Gastroesophageal sphincter (tissue), 4 donors: ENCODE measurements around the gene TSC22D2. TPM values are rescaled to one million over a fixed set of nuclear protein-coding genes. Genes with fewer than 3 reads are reported as not detected.
"Not testable (repeated sequence)": the region's sequence is repeated elsewhere in the genome, so short reads cannot be mapped to it uniquely, and the experiment has no call there.

Experiments
- ATAC-seq: fragments of 150-250 bp; one replicate; pipeline ENCODE4 v1.9.1; 2016; ENCODE audit warnings: mild to moderate bottlenecking, moderate library complexity
- H3K27ac ChIP-seq, 4 donors: fragments of 200-600 bp; sonication (generic) in 3 of 4; 1 replicate in 3 of 4; 2 replicates in 1 of 4; pipeline ENCODE4 v1.5.1; 2016 to 2019
- H3K27me3 ChIP-seq: fragments of 200-600 bp; sonication (generic); one replicate; pipeline ENCODE4 v1.5.1; 2019
- H3K36me3 ChIP-seq, 2 donors: fragments of 200-600 bp; sonication (generic); one replicate each; pipeline ENCODE4 v1.5.1; 2019; ENCODE audit warnings: control low read depth in 1 of 2
- H3K4me1 ChIP-seq, 3 donors: fragments of 200-600 bp; sonication (generic); 1 replicate in 2 of 3; 2 replicates in 1 of 3; pipeline ENCODE4 v1.5.1; 2016 to 2019; ENCODE audit warnings: control low read depth in 2 of 3
- H3K4me3 ChIP-seq, 2 donors: fragments of 200-600 bp; sonication (generic); one replicate each; pipeline ENCODE4 v1.5.1; 2019; ENCODE audit warnings: mild to moderate bottlenecking in 1 of 2, moderate library complexity in 1 of 2
- H3K9me3 ChIP-seq, 3 donors: fragments of 200-600 bp; sonication (generic); one replicate each; pipeline ENCODE4 v1.5.1; 2017 to 2019; ENCODE audit warnings: control low read depth in 2 of 3
- EP300 ChIP-seq: sonication (generic); formaldehyde crosslinking; IDR thresholded peaks from one replicate; pipeline ENCODE4 v1.6.1; 2017; ENCODE audit warnings: antibody characterized with exemption, mild to moderate bottlenecking
- POLR2A ChIP-seq, 2 donors: fragments of 450-650 bp; IDR thresholded peaks; one replicate each; pipeline ENCODE4 v1.6.1; 2017; ENCODE audit warnings: antibody characterized with exemption in 2 of 2, mild to moderate bottlenecking in 2 of 2, moderate library complexity in 1 of 2
- POLR2AphosphoS5 ChIP-seq: sonication (generic); formaldehyde crosslinking; IDR thresholded peaks from one replicate; pipeline ENCODE4 v1.6.1; 2017; ENCODE audit warnings: antibody characterized with exemption
- WGBS, 2 donors: methylation state at CpG; one replicate each; pipeline ENCODE4 v1.1.5; 2018; ENCODE audit warnings: low coverage in 1 of 2; 5-methylcytosine and 5-hydroxymethylcytosine counted together
- total RNA-seq, 4 donors: library from RNA; depleted of rRNA; stranded (reverse); fragments of >200 nt; gene quantifications; one replicate each; pipeline ENCODE4 v1.1.0, GENCODE V29; 2016
- TF ChIP-seq, protein P1 (sequence below), 4 experiments: fragments of 200-600 bp in 2 of 4; fragments of 450-650 bp in 2 of 4; sonication (generic) in 1 of 4; IDR thresholded peaks; one replicate each; pipeline ENCODE4 v1.5.1; 2017 to 2019; ENCODE audit warnings: antibody characterized with exemption in 4 of 4, mild to moderate bottlenecking in 2 of 4, moderate library complexity in 2 of 4

Gene TSC22D2
- total RNA-seq, 4 donors from 2014 or later: 15.4 to 30.0 (median 26.0) TPM

DNA sequence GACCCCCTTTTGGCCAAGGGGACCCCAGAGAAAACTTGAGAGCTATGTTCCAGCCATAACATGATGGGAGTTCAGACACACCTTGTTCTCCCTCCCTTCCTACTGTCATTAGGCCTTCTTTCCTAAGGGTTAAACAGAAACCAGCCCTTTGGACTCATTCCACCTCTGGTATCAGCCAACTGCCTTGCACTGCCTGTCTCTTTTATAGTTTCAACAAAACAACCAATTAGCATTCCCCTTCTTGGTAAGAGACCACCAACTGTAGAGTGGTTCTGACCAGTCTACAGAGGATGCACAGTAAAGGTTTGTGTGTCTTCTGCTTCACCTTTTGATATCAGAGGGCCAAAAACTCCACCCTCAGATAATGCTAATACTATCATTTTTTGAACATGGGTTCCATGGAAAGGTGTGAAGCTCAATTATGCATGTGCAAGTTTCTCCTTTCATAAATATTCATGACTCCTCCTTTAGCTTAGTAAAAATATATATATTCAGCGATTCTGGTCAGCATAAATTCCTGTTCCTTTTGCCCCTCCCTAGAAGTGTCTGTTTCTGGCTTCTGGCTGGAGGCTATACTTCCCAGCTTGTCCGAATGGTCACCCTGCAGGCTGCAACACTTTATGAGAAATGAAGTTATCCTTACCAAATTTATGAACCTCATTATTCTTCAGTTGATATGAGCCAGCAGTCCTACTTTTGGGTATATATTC, 82.3 kb downstream of the TSC22D2 start:
- Histone ChIP-seq H3K9me3 (no peaks in the 10 kb centered on the region), H3K4me3 (no peak overlapping the region), H3K27me3 (no peaks in the 10 kb centered on the region), H3K4me1 (no peaks in the 10 kb centered on the region), H3K27ac (no peak overlapping the region), H3K36me3 (no peaks in the 10 kb centered on the region)
- WGBS, 2 donors: 90 to 100% methylated on average over 2 of the region's 2 CpGs
- no peak for TF ChIP-seq EP300
- TF ChIP-seq, protein P1, sequence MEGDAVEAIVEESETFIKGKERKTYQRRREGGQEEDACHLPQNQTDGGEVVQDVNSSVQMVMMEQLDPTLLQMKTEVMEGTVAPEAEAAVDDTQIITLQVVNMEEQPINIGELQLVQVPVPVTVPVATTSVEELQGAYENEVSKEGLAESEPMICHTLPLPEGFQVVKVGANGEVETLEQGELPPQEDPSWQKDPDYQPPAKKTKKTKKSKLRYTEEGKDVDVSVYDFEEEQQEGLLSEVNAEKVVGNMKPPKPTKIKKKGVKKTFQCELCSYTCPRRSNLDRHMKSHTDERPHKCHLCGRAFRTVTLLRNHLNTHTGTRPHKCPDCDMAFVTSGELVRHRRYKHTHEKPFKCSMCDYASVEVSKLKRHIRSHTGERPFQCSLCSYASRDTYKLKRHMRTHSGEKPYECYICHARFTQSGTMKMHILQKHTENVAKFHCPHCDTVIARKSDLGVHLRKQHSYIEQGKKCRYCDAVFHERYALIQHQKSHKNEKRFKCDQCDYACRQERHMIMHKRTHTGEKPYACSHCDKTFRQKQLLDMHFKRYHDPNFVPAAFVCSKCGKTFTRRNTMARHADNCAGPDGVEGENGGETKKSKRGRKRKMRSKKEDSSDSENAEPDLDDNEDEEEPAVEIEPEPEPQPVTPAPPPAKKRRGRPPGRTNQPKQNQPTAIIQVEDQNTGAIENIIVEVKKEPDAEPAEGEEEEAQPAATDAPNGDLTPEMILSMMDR (IDR thresholded peaks at IDR 0.05): no peak
- no peak for TF ChIP-seq POLR2AphosphoS5
- no peak for ATAC-seq

DNA sequence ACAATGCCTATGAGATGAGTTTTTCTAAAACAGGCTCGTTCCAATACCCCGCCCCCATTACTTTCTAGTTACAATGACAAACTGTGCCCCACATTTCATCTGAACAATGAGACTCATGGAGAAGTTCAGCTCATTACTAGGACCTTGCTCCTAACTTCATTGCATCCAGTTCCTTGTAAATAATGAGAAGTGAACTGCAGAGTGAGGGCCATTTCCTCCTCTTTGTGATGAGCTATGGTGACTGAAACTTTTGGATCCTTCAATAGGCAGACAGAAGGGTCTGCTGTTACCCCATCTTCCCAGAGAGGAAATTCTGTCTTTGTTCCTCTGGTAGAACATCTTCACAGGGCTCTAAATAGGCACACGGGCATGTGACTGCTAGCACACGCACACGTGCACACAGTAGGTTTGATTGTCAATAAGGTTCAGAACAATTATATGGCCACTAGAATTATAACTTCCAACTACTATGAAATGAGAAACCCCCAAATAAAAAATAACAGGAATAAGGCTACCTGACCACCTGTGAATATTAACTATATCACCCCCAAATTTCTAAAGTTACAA, 86.4 kb downstream of the TSC22D2 start:
- TF ChIP-seq POLR2A (IDR thresholded peaks at IDR 0.05) (no peak), POLR2AphosphoS5 (no peak), EP300 (no peak)
- TF ChIP-seq, protein P1 (IDR thresholded peaks at IDR 0.05): no peak
- no peaks in the 10 kb centered on the region for H3K36me3 ChIP-seq
- H3K27ac ChIP-seq: no peak overlapping the region
- WGBS, 2 donors: 93 to 96% methylated on average over 5 of the region's 5 CpGs
- no peaks in the 10 kb centered on the region for H3K4me1 ChIP-seq
- no peaks in the 10 kb centered on the region for H3K27me3 ChIP-seq
- no peak overlapping the region for H3K4me3 ChIP-seq
- no peak for ATAC-seq
- no peaks in the 10 kb centered on the region for H3K9me3 ChIP-seq

DNA sequence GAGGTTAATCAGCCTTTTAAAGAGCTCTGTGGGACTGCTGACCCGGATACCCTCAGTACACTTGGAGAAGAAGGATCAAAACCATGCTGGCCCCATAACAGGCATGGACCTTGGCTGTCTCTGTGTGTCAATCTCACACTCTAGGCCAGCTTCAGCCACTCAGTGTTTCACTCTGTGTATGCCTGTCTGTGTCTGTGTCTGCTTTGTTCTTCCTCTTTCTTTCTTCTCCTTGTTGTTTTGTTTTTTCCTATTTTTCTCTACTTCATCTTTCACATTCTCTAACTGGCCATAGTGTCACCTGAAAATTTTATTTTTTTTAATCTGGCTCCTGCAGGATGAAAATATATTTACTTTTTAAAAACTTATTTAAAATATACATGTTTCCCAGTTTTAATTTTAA, 87.1 kb downstream of the TSC22D2 start:
- Histone ChIP-seq H3K9me3 (no peaks in the 10 kb centered on the region), H3K36me3 (no peaks in the 10 kb centered on the region), H3K4me3 (no peak overlapping the region), H3K27me3 (no peaks in the 10 kb centered on the region), H3K27ac (no peak overlapping the region), H3K4me1 (no peaks in the 10 kb centered on the region)
- ATAC-seq: no peak
- 69 to 100% methylated on average over 1 of the region's 1 CpG for WGBS, 2 donors
- TF ChIP-seq, protein P1 (IDR thresholded peaks at IDR 0.05): no peak

DNA sequence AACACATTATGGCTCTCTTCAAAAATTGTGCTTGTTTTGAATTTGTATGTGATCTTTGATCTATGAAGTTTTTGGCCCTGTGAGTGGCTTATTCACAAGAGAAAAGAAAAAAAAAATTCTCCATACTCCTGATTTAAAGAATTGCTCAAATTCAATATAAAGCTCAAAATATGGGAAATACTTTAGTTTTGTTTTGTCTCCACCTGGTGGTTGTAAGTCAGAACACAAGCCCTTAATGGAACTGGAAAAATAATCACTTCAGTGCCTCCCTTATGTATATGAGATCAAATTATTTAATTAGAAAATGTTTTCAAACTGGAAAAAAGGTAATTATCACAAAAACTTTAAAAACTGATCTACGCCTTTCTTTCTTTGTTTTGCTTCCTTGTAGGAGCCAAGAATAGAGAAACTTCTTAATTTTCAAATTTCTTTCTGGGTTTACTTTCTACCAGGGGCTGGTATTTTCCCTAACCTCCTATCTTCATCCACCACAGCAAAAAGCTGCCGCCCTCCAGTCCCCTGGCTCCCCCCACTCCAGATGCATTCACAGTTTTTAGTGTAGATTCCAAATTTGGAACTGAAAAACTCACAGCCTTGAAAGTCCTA, 87.6 kb downstream of the TSC22D2 start:
- H3K27me3 ChIP-seq: no peaks in the 10 kb centered on the region
- H3K4me3 ChIP-seq: no peak overlapping the region
- H3K4me1 ChIP-seq: no peaks in the 10 kb centered on the region
- H3K36me3 ChIP-seq: no peaks in the 10 kb centered on the region
- no peaks in the 10 kb centered on the region for H3K9me3 ChIP-seq
- WGBS, 2 donors: 0% methylated on average over 2 of the region's 2 CpGs
- H3K27ac ChIP-seq: no peak overlapping the region
- no peak for ATAC-seq
- TF ChIP-seq EP300 (no peak), POLR2A (IDR thresholded peaks at IDR 0.05) (no peak), POLR2AphosphoS5 (no peak)
- TF ChIP-seq, protein P1 (IDR thresholded peaks at IDR 0.05): peak; percentile 78 to 89 (median 82)

DNA sequence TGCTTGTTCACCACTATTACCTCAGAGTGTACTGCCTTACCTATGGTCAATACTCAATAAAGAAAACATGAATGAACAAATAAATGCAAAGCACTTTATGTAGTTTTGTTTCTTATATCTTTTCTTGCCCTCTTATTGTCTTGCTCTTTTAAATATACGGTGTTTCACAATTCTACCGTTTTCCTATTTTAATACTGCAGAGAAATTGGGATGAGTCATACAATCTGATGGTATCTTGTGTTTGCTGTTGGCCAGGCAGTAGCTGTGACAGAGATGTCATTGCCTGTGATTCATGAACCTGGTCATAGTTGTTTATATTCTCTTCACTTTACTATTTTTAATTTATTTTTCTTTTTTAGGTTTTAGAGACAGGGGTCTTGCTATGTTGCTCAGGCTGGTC, 89.9 kb downstream of the TSC22D2 start:
- WGBS, 2 donors: 63 to 67% methylated on average over 2 of the region's 2 CpGs
- H3K36me3 ChIP-seq: no peaks in the 10 kb centered on the region
- ATAC-seq: no peak
- H3K4me1 ChIP-seq: no peaks in the 10 kb centered on the region
- no peaks in the 10 kb centered on the region for H3K27me3 ChIP-seq
- TF ChIP-seq POLR2AphosphoS5 (no peak), EP300 (no peak), POLR2A (IDR thresholded peaks at IDR 0.05) (no peak)
- TF ChIP-seq, protein P1 (IDR thresholded peaks at IDR 0.05): no peak
- H3K9me3 ChIP-seq: no peaks in the 10 kb centered on the region
- no peak overlapping the region for H3K4me3 ChIP-seq
- no peak overlapping the region for H3K27ac ChIP-seq

DNA sequence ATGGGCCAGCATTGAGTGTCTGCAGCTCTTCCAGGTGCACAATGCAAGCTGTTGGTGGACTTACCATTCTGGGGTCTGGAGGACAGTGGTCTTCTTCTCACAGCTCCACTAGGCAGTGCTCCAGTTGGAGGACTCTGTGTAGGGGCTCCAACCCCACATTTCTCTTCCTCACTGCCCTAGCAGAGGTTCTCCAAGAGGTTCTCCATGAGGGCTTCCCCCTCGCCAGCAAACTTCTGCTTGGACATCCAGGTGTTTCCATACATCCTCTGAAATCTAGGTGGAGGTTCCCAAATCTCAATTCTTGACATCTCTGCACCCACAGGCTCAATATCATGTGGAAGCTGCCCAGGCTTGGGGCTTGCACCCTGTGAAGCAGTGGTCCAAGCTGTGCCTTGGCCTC, 92.9 kb downstream of the TSC22D2 start:
- H3K27ac ChIP-seq: not testable (repeated sequence)

More for the DNA sequence above, 92.9 kb downstream of the TSC22D2 start:
- H3K4me3 ChIP-seq, H3K9me3 ChIP-seq, ATAC-seq, H3K36me3 ChIP-seq, H3K4me1 ChIP-seq, H3K27me3 ChIP-seq: not testable (repeated sequence)
- WGBS, 2 donors: 100% methylated on average over 1 of the region's 1 CpG; no CpG with 5 or more reads in 1 of the 2 donors
